Lung microvascular endothelial cell (primary cell): ENCODE data around the gene SMC6. TPM values are rescaled to one million over a fixed set of nuclear protein-coding genes. Genes with fewer than 3 reads are reported as not detected.

Experiments used
- DNase-seq, 2 donors: peaks; one replicate each; pipeline versions ENCODE4 v3.0.0 to v3.0.0-alpha.2; 2010; ENCODE audit warnings: low read depth in 2 of 2
- total RNA-seq: library from RNA; depleted of rRNA; stranded (reverse); fragments of >200 nt; gene quantifications from 2 replicates; pipeline ENCODE4 v1.2.1, GENCODE V29; 2014

SMC6 gene
- total RNA-seq, 1 donor from 2014 or later: 10.9 TPM

GRCh38 chr2:17620280-17620679 is 133.3 kb downstream of the SMC6 start:
- DNase-seq: no peak

GRCh38 chr2:17617955-17618354 is 135.7 kb downstream of the SMC6 start:
- no peak for DNase-seq

- no peak for DNase-seq
Measured at GRCh38 chr2:17617516-17617915, 136.1 kb downstream of the SMC6 start.

GRCh38 chr2:17616405-17616804 is 137.2 kb downstream of the SMC6 start:
- DNase-seq: no peak

- peak in 1 of 2 donors; percentile 8 for DNase-seq
Measured at GRCh38 chr2:17615728-17616351, 137.8 kb downstream of the SMC6 start.

GRCh38 chr2:17615147-17615546 is 138.5 kb downstream of the SMC6 start:
- no peak for DNase-seq

- no peak for DNase-seq
Measured at GRCh38 chr2:17614174-17614930, 139.3 kb downstream of the SMC6 start.

Other genes starting within 250 kb of the SMC6 start
- not detected in 2 replicates for gene RAD51AP2, start 235.4 kb downstream of the SMC6 start, total RNA-seq
- not detected in 2 replicates for gene VSNL1, start 213.1 kb downstream of the SMC6 start, total RNA-seq
- 3.0 and 4.4 TPM in 2 replicates for gene GEN1, start 328 bp upstream of the SMC6 start, total RNA-seq
- gene MSGN1, start 62.6 kb upstream of the SMC6 start, total RNA-seq: not detected in 2 replicates
- 0.20 and 0.65 TPM in 2 replicates for gene KCNS3, start 124.9 kb upstream of the SMC6 start, total RNA-seq